ENCODE data around the gene TMEM130.
"Not testable (repeated sequence)": the region's sequence is repeated elsewhere in the genome, so short reads cannot be mapped to it uniquely, and the experiment has no call there.

The TMEM130 gene

DNA sequence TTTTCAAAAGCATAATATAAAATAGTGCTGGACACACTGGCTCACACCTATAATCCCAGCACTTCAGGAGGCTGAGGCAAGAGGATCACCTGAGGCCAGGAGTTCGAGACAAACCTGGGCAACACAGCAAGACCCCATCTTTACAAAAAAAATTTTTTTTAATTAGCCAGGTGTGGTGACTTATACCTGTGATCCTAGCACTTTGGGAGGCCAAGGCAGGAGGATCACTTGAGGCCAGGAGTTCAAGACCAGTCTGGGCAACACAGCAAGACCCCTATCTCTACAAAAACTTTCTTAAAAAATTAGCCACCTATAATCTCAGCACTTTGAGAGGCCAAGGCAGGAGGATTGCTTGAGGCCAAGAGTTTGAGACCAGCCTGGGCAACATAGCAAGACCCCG, 27.3 kb downstream of the TMEM130 start:
- H3K4me1 ChIP-seq (ENCODE audit: control insufficient read depth, insufficient read depth, low read length, poor library complexity, severe bottlenecking); H3K4me3 ChIP-seq (ENCODE audit: extremely low read depth, insufficient read depth, low read length, poor library complexity, severe bottlenecking): not testable (repeated sequence)
- WGBS, 2 experiments (ENCODE audit: insufficient coverage in 2 of 2) = 71 to 75% methylated on average over 1 to 2 of the region's 2 CpGs

GRCh38 chr7:98841179-98841997, 28.4 kb downstream of the TMEM130 start:
- H3K4me3 ChIP-seq (ENCODE audit: extremely low read depth, insufficient read depth, low read length, poor library complexity, severe bottlenecking) = no peak overlapping the region
- no peaks in the 10 kb centered on the region for H3K36me3 ChIP-seq (ENCODE audit: control insufficient read depth, insufficient read depth, low read length)
- no peak overlapping the region for H3K27ac ChIP-seq (ENCODE audit: low read depth, low read length, severe bottlenecking)
- WGBS, 2 experiments (ENCODE audit: insufficient coverage in 2 of 2) = 26 to 41% methylated on average over 6 to 7 of the region's 11 CpGs
- H3K4me1 ChIP-seq (ENCODE audit: control insufficient read depth, insufficient read depth, low read length, poor library complexity, severe bottlenecking) = no peaks in the 10 kb centered on the region
- H3K9me3 ChIP-seq (ENCODE audit: control insufficient read depth, low read length) = no peaks in the 10 kb centered on the region

More for the DNA sequence above, 27.3 kb downstream of the TMEM130 start:
- not testable (repeated sequence) for H3K9me3 ChIP-seq (ENCODE audit: control insufficient read depth, low read length); H3K27ac ChIP-seq (ENCODE audit: low read depth, low read length, severe bottlenecking); H3K36me3 ChIP-seq (ENCODE audit: control insufficient read depth, insufficient read depth, low read length)

DNA sequence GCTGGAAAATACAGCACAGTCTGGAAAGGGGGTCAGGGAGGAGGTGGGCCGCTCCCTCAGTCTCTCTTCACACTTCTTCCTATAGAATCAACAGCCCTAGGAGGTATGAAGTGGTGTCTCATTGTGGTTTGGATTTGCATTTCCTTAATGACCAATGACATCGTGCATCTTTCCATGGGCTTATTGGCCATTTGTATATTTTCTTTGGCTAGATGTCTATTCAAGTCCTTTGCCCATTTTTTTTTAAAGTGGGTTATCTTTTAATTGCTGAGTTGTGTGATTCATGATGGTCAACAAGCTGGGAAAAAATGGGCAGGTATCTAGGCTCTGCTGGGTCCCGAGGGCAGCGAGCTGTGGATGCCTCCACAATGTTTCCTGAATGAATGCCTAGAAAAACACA, 29.1 kb downstream of the TMEM130 start:
- H3K4me3 ChIP-seq (ENCODE audit: extremely low read depth, insufficient read depth, low read length, poor library complexity, severe bottlenecking) = no peak overlapping the region
- H3K9me3 ChIP-seq (ENCODE audit: control insufficient read depth, low read length) = no peaks in the 10 kb centered on the region
- no peak overlapping the region for H3K27ac ChIP-seq (ENCODE audit: low read depth, low read length, severe bottlenecking)
- WGBS, 2 experiments (ENCODE audit: insufficient coverage in 2 of 2) = 64% methylated on average over 3 of the region's 4 CpGs
- H3K4me1 ChIP-seq (ENCODE audit: control insufficient read depth, insufficient read depth, low read length, poor library complexity, severe bottlenecking) = no peaks in the 10 kb centered on the region
- H3K36me3 ChIP-seq (ENCODE audit: control insufficient read depth, insufficient read depth, low read length) = no peaks in the 10 kb centered on the region

GRCh38 chr7:98840096-98840495, 29.7 kb downstream of the TMEM130 start:
- Histone ChIP-seq H3K27ac (ENCODE audit: low read depth, low read length, severe bottlenecking) (no peak overlapping the region), H3K4me3 (ENCODE audit: extremely low read depth, insufficient read depth, low read length, poor library complexity, severe bottlenecking) (no peak overlapping the region), H3K9me3 (ENCODE audit: control insufficient read depth, low read length) (no peaks in the 10 kb centered on the region), H3K36me3 (ENCODE audit: control insufficient read depth, insufficient read depth, low read length) (no peaks in the 10 kb centered on the region), H3K4me1 (ENCODE audit: control insufficient read depth, insufficient read depth, low read length, poor library complexity, severe bottlenecking) (no peaks in the 10 kb centered on the region)
- 87 to 88% methylated on average over 8 to 10 of the region's 11 CpGs for WGBS, 2 experiments (ENCODE audit: insufficient coverage in 2 of 2)

DNA sequence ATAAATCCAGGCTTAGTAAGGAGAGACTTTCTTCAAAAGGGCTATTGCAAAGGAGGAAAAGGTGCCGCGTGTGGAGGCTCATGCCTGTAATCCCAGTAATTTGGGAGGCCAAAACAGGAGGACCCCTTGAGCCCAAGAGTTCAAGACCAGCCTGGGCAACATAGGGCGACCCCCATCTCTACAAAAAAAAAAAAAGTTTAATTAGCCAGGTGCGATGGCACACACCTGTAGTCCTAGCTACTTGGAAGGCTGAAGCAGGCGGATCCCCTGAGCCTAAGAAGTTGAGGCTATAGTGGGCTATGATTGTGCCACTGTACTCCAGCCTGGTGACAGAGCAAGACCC, 32.2 kb downstream of the TMEM130 start:
- H3K27ac ChIP-seq (ENCODE audit: low read depth, low read length, severe bottlenecking) = no peak overlapping the region
- H3K4me3 ChIP-seq (ENCODE audit: extremely low read depth, insufficient read depth, low read length, poor library complexity, severe bottlenecking) = no peak overlapping the region
- H3K4me1 ChIP-seq (ENCODE audit: control insufficient read depth, insufficient read depth, low read length, poor library complexity, severe bottlenecking) = no peaks in the 10 kb centered on the region
- WGBS, 2 experiments (ENCODE audit: insufficient coverage in 2 of 2) = 61 to 63% methylated on average over 4 of the region's 5 CpGs
- H3K9me3 ChIP-seq (ENCODE audit: control insufficient read depth, low read length) = no peaks in the 10 kb centered on the region
- H3K36me3 ChIP-seq (ENCODE audit: control insufficient read depth, insufficient read depth, low read length) = no peaks in the 10 kb centered on the region

DNA sequence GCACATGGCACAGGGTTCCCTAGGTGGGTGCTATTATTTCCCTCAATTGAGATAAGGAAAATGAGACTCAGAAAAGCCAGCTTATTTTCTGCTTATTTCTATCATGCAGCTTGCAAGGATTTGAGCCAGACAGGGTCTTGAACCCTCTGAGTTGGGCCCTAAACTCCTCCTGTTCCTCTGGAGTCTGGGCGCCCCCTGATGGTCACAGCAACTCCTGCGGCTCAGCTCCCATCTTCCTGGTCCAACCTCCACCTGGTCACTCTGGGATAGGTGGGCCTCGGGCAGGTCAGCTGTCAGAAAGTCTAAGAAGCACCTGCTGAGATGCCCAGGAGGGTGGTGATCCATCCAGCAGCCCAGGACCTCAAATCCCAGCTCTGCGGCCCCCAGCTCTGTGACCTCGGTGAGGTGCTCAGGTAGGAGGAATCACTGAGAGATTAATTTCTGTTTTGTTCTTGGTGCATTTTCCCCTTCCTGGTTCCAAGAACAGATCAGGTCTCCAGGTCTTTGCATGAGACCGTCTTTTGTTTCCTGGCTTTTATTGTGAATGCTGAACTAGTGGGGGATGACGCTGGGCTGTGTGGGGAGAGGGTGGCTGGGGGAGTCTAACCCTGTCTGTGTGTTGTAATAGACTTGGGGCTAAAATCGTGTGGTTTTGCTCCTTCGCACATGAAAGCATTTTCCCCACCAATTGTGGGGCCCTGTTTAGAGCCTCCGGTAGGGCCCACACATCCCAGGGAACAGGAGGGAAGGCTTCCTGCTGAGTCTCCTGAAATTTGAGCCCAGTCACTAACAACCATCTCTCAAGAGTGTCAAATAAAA, 32.8 kb downstream of the TMEM130 start:
- 18 to 24% methylated on average over 7 of the region's 10 CpGs for WGBS, 2 experiments (ENCODE audit: insufficient coverage in 2 of 2)
- Histone ChIP-seq H3K27ac (ENCODE audit: low read depth, low read length, severe bottlenecking) (no peak overlapping the region), H3K4me3 (ENCODE audit: extremely low read depth, insufficient read depth, low read length, poor library complexity, severe bottlenecking) (no peak overlapping the region)

DNA sequence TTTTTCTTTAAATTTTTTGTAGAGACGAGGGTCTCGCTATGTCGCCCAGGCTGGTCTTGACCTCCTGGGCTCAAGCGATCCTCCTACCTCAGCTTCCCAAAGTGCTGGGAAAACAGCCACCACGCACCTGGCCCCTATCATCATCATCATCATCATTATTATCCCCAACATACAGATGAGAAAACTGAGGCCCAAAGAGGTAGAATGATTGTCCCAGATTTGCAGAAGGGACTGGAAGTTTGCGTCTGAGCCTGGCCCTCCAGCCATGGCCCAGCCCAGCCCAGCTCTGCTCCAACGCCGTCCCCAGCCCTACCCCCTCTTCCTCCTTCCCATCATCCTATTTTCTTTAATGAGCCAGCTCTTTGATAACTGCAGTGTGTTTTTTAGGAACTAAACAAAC, 34.9 kb downstream of the TMEM130 start:
- no peaks in the 10 kb centered on the region for H3K9me3 ChIP-seq (ENCODE audit: control insufficient read depth, low read length)
- no peaks in the 10 kb centered on the region for H3K4me1 ChIP-seq (ENCODE audit: control insufficient read depth, insufficient read depth, low read length, poor library complexity, severe bottlenecking)
- H3K36me3 ChIP-seq (ENCODE audit: control insufficient read depth, insufficient read depth, low read length) = no peaks in the 10 kb centered on the region
- H3K4me3 ChIP-seq (ENCODE audit: extremely low read depth, insufficient read depth, low read length, poor library complexity, severe bottlenecking) = no peak overlapping the region
- H3K27ac ChIP-seq (ENCODE audit: low read depth, low read length, severe bottlenecking) = no peak overlapping the region
- WGBS, 2 experiments (ENCODE audit: insufficient coverage in 2 of 2) = 85 to 93% methylated on average over 5 to 6 of the region's 8 CpGs

More for the DNA sequence above, 32.8 kb downstream of the TMEM130 start:
- Histone ChIP-seq H3K9me3 (ENCODE audit: control insufficient read depth, low read length) (no peaks in the 10 kb centered on the region), H3K4me1 (ENCODE audit: control insufficient read depth, insufficient read depth, low read length, poor library complexity, severe bottlenecking) (no peaks in the 10 kb centered on the region), H3K36me3 (ENCODE audit: control insufficient read depth, insufficient read depth, low read length) (no peaks in the 10 kb centered on the region)

DNA sequence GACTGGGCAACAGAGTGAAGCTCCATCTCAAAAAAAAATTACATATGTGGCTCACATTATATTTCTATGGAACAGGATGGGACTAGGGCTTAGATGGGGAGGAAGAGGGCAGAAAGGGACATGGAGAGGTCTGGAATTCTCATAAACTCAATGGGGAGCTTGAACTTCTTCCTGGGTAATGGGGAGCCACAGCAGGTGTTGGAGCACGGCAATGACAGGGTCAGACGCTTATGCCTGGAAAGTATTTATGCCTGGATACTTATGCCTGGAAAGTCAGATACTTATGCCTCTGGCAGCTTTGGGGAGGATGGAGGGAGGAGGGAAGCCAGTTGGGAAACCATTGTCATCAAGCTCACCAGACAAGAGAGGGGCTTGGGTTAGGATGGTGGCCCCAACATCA, 36.8 kb downstream of the TMEM130 start:
- no peak overlapping the region for H3K27ac ChIP-seq (ENCODE audit: low read depth, low read length, severe bottlenecking)
- no peak overlapping the region for H3K4me3 ChIP-seq (ENCODE audit: extremely low read depth, insufficient read depth, low read length, poor library complexity, severe bottlenecking)
- WGBS, 2 experiments (ENCODE audit: insufficient coverage in 2 of 2) = 79 to 100% methylated on average over 2 of the region's 2 CpGs
- H3K4me1 ChIP-seq (ENCODE audit: control insufficient read depth, insufficient read depth, low read length, poor library complexity, severe bottlenecking) = no peaks in the 10 kb centered on the region
- H3K9me3 ChIP-seq (ENCODE audit: control insufficient read depth, low read length) = no peaks in the 10 kb centered on the region
- H3K36me3 ChIP-seq (ENCODE audit: control insufficient read depth, insufficient read depth, low read length) = no peaks in the 10 kb centered on the region

DNA sequence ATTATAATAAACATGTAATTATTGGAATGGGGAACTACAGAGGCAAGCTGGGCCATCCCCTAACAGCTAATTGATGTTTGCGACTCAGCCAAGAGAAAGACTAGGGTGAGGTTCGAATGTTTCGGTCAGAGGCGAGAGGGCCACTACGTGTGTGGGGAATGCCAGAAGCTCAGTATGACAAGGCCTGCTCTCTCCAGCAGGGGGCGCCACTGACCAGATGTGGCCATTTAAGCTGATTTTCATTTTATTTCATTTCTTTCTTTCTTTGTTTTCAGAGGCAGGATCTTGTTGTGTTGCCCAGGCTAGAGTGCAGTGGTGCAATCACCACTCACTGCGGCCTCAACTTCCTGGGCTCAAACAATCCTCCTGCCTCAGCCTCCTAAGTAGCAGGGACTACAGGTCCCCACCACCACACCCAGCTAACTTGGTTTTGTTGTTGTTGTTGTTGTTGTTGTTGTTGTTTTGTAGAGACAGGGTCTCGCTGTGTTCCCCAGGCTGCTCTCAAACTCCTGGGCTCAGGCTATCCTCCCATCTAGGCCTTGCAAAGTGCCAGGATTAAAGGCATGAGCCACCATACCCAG, 38.1 kb downstream of the TMEM130 start:
- 69% methylated on average over 6 of the region's 8 CpGs; no CpG with 5 or more reads in 1 of the 2 experiments for whole genome bisulfite sequencing, 2 experiments (ENCODE audit: insufficient coverage in 2 of 2)
- Histone ChIP-seq H3K9me3 (ENCODE audit: control insufficient read depth, low read length) (no peaks in the 10 kb centered on the region), H3K4me1 (ENCODE audit: control insufficient read depth, insufficient read depth, low read length, poor library complexity, severe bottlenecking) (no peaks in the 10 kb centered on the region), H3K27ac (ENCODE audit: low read depth, low read length, severe bottlenecking) (no peak overlapping the region), H3K36me3 (ENCODE audit: control insufficient read depth, insufficient read depth, low read length) (no peaks in the 10 kb centered on the region), H3K4me3 (ENCODE audit: extremely low read depth, insufficient read depth, low read length, poor library complexity, severe bottlenecking) (no peak overlapping the region)

GRCh38 chr7:98830972-98831548, 38.8 kb downstream of the TMEM130 start:
- H3K36me3 ChIP-seq (ENCODE audit: control insufficient read depth, insufficient read depth, low read length) = no peaks in the 10 kb centered on the region
- no peaks in the 10 kb centered on the region for H3K4me1 ChIP-seq (ENCODE audit: control insufficient read depth, insufficient read depth, low read length, poor library complexity, severe bottlenecking)
- H3K4me3 ChIP-seq (ENCODE audit: extremely low read depth, insufficient read depth, low read length, poor library complexity, severe bottlenecking) = no peak overlapping the region
- WGBS, 2 experiments (ENCODE audit: insufficient coverage in 2 of 2) = 100% methylated on average over 1 of the region's 2 CpGs; no CpG with 5 or more reads in 1 of the 2 experiments
- H3K9me3 ChIP-seq (ENCODE audit: control insufficient read depth, low read length) = no peaks in the 10 kb centered on the region
- no peak overlapping the region for H3K27ac ChIP-seq (ENCODE audit: low read depth, low read length, severe bottlenecking)

Data from mesodermal cell (in vitro differentiated cells).